Tibial nerve (tissue), 4 donors: Measurements from ENCODE around the gene ITGA5. TPM values are rescaled to one million over a fixed set of nuclear protein-coding genes. Genes with fewer than 3 reads are reported as not detected.

Experiments
- DNase-seq, 2 donors: peaks; one replicate each; pipeline ENCODE4 v3.0.0-alpha.2; 2019; ENCODE audit warnings: low spot score in 2 of 2
- H3K27ac ChIP-seq, 4 donors: fragments of 200-600 bp; sonication (generic) in 3 of 4; one replicate each; pipeline ENCODE4 v1.5.1; 2017 to 2019; ENCODE audit warnings: mild to moderate bottlenecking in 1 of 4
- H3K27me3 ChIP-seq, 2 donors: fragments of 200-600 bp; sonication (generic) in 1 of 2; one replicate each; pipeline versions ENCODE4 v1.5.1 to v1.6.0; 2017 to 2019
- H3K36me3 ChIP-seq, 3 donors: fragments of 200-600 bp; sonication (generic); one replicate each; pipeline ENCODE4 v1.5.1; 2018 to 2019
- H3K4me1 ChIP-seq, 4 donors: fragments of 200-600 bp; sonication (generic) in 3 of 4; one replicate each; pipeline ENCODE4 v1.5.1; 2017 to 2019
- H3K4me3 ChIP-seq, 4 donors: fragments of 200-600 bp; sonication (generic) in 3 of 4; one replicate each; pipeline ENCODE4 v1.5.1; 2017 to 2019; ENCODE audit warnings: mild to moderate bottlenecking in 1 of 4, moderate library complexity in 1 of 4
- H3K9me3 ChIP-seq, 4 donors: fragments of 200-600 bp; sonication (generic) in 3 of 4; one replicate each; pipeline ENCODE4 v1.5.1; 2017 to 2019
- CTCF ChIP-seq, 5 experiments: fragments of 200-600 bp in 3 of 5; fragments of 450-650 bp in 2 of 5; sonication (generic) in 3 of 5; IDR thresholded peaks; one replicate each; pipeline ENCODE4 v1.5.1; 2016 to 2019; ENCODE audit warnings: antibody characterized with exemption in 5 of 5, mild to moderate bottlenecking in 3 of 5, moderate library complexity in 2 of 5
- EP300 ChIP-seq, 2 donors: sonication (generic); formaldehyde crosslinking; IDR thresholded peaks; one replicate each; pipeline ENCODE4 v1.6.1; 2017; ENCODE audit warnings: antibody characterized with exemption in 2 of 2, mild to moderate bottlenecking in 1 of 2
- POLR2A ChIP-seq, 2 donors: fragments of 450-650 bp; IDR thresholded peaks; one replicate each; pipeline ENCODE4 v1.6.1; 2017; ENCODE audit warnings: antibody characterized with exemption in 2 of 2, mild to moderate bottlenecking in 2 of 2, moderate library complexity in 2 of 2
- WGBS, 2 donors: methylation state at CpG; one replicate each; pipeline ENCODE4 v1.1.5; 2018; 5-methylcytosine and 5-hydroxymethylcytosine counted together
- total RNA-seq, 4 donors: library from RNA; depleted of rRNA; stranded (reverse); fragments of >200 nt; gene quantifications; one replicate each; pipeline ENCODE4 v1.1.0, GENCODE V29; 2016

Gene ITGA5
- total RNA-seq, 4 donors from 2014 or later = 73.6 to 145 (median 123) TPM

DNA sequence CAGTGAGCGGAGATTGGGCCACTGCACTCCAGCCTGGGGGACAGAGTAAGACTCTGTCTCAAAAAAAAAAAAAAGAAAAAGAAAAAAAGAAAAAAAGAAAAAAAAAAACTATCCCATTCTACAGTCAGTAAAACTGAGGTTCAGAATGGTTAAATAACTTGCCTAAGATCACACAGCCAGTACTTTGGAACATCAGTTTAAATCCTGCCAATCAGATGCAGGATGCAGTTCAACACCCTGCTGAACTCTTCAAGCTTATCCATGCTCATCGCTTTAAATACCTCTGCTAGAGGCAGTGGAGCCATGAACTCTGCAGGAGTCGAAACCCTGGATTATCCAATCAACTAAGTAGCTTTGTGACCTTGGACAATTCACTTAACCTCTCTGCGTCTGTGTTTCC lies 37.9 kb downstream of the ITGA5 start:
- Histone ChIP-seq H3K27ac (no peak overlapping the region), H3K4me1 (peaks cover 0 to 48% (median 13%) of the 10 kb centered on the region in 4 donors), H3K9me3 (no peaks in the 10 kb centered on the region), H3K27me3 (no peaks in the 10 kb centered on the region), H3K4me3 (no peak overlapping the region), H3K36me3 (no peaks in the 10 kb centered on the region)
- 88 to 92% methylated on average over 4 of the region's 4 CpGs for WGBS, 2 donors
- TF ChIP-seq EP300 (IDR thresholded peaks at IDR 0.05) = no peak
- no peak for TF ChIP-seq CTCF (IDR thresholded peaks at IDR 0.05)
- TF ChIP-seq POLR2A (IDR thresholded peaks at IDR 0.05) = no peak
- no peak for DNase-seq

DNA sequence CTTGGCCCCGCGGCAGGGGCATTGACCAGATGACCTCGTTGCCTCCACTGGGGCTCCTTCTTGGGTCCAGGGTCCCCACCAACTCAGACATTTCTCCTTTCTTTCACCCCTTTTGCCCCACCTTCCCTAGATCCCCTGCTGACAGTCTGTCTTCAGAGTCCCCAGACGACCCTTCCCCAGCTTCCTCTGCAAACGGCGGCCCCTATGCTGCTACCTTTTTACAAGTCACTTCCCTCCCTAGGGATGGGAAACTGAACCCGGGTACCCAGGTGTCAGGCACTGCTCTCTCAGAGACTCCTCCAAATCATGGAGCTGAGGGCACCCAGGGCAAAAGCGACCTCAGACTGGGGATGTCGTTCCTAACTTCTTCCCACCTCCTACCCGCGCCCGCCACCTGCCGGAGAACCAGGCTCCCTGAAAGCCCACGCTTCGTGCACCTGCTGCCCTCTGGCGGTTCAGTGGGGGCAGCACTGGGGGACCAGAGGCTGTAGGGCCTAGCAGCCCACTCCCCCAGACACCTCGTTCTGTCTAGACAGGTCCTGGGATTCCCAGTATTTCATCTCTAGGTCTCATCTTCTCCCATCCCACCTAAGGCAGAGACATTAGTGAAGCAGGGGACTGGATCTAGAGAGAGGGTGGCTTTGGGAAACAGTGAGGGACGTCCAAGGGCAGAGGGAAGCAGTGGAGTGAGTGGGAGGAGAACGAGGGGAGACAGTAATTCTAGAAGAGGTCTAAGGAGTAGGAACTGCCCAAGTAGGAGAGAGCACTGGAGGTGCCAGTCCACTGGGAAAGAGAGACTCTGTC lies 39.5 kb downstream of the ITGA5 start:
- H3K4me3 ChIP-seq = peak overlapping the region; percentile 22 to 63 (median 38)
- H3K9me3 ChIP-seq = no peaks in the 10 kb centered on the region
- H3K4me1 ChIP-seq = peaks cover 0 to 51% (median 17%) of the 10 kb centered on the region in 4 donors
- WGBS, 2 donors = 10 to 13% methylated on average over 18 to 19 of the region's 19 CpGs
- peak; percentile 85 to 91 for DNase-seq
- H3K27me3 ChIP-seq = no peaks in the 10 kb centered on the region
- no peaks in the 10 kb centered on the region for H3K36me3 ChIP-seq
- TF ChIP-seq CTCF (IDR thresholded peaks at IDR 0.05) (peak; percentile 99 to 100 (median 100)), EP300 (IDR thresholded peaks at IDR 0.05) (peak in 1 of 2 donors; percentile 30), POLR2A (IDR thresholded peaks at IDR 0.05) (no peak)
- H3K27ac ChIP-seq = peak overlapping the region in 3 of 4 donors; percentile 47 to 86 (median 67)

DNA sequence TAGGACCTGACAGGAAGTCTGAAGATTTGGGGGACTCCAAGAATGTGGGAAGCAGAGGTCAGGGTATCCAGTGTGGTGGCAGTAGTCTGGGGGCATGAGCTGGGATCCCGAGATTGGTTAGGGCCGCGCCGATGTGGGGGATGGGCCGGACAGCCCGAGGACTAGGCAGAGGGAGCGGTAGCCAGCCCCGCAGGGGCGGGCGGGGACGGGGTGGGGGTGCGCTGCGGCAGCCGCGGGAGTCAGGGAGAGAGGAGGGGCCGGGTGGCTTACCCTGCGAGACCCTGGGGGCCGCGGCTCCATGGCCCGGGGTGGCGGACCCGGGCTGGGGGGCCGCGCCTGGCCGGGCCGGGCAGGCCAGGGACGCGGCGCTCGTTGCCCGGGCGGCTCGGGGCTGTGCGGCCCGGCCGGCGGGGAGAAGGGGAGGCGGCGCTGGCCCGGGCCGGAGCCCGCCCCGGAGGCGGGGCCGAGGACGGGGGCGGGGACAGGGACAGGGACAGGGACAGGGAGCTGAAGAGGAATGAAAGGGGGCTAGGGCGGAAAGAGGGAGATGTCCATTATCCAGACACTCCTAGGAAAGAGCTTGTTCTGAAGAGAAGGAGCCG lies 40.2 kb downstream of the ITGA5 start:
- H3K9me3 ChIP-seq = no peaks in the 10 kb centered on the region
- no peaks in the 10 kb centered on the region for H3K36me3 ChIP-seq
- H3K4me1 ChIP-seq = peaks cover 0 to 57% (median 20%) of the 10 kb centered on the region in 4 donors
- H3K27ac ChIP-seq = peak overlapping the region in 3 of 4 donors; percentile 56 to 86 (median 72)
- 11 to 18% methylated on average over 32 to 48 of the region's 49 CpGs for WGBS, 2 donors
- TF ChIP-seq POLR2A (IDR thresholded peaks at IDR 0.05) = peak in 1 of 2 donors; percentile 43
- TF ChIP-seq EP300 (IDR thresholded peaks at IDR 0.05) = no peak
- H3K4me3 ChIP-seq = peak overlapping the region; percentile 22 to 63 (median 47)
- peak in 1 of 2 donors; percentile 54 for DNase-seq
- H3K27me3 ChIP-seq = no peaks in the 10 kb centered on the region

DNA sequence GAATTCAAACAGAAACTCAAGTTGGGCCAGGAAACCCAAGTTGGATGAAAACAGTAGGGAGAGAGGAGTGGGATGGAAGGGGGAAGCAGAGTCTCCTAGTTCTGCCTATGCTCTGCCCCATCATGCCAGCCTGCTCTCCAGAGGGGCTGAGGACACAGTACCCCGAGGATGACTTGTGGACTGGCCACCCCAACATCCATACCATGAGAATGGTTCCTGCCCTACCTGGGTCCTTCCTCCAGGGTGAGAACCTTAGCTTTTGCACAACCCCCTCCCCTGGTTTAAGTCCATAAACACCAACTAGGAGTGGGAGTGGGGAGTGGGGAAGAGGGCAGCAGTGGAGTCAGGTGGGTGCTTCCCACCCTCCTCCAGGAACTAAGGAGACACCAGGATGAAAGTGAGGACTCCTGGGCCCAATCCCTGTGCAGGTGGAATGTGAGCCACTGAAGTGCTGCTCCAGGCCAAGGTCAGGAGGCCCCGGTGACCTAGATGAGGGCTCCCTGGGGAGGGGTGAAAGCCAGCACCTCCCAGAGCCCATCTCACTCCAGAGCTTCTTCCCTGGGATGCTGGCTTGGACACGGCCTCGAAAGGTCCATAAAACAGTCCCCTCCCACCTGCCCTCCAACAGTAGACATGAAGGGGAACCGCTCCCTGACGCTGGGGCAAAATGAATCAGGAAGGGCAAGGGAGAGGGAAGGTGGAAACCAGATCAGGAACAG lies 41.1 kb downstream of the ITGA5 start:
- no peaks in the 10 kb centered on the region for H3K36me3 ChIP-seq
- 83 to 85% methylated on average over 6 of the region's 6 CpGs for WGBS, 2 donors
- H3K4me3 ChIP-seq = peak overlapping the region in 3 of 4 donors; percentile 4 to 63 (median 48)
- DNase-seq = no peak
- peaks cover 0 to 61% (median 20%) of the 10 kb centered on the region in 4 donors for H3K4me1 ChIP-seq
- TF ChIP-seq EP300 (IDR thresholded peaks at IDR 0.05) (no peak), POLR2A (IDR thresholded peaks at IDR 0.05) (no peak), CTCF (IDR thresholded peaks at IDR 0.05) (no peak)
- no peaks in the 10 kb centered on the region for H3K9me3 ChIP-seq
- no peaks in the 10 kb centered on the region for H3K27me3 ChIP-seq
- H3K27ac ChIP-seq = peak overlapping the region in 3 of 4 donors; percentile 56 to 86 (median 77)

- 58 to 76% methylated on average over 1 to 2 of the region's 2 CpGs for WGBS, 2 donors
- Histone ChIP-seq H3K9me3 (no peaks in the 10 kb centered on the region), H3K4me3 (no peak overlapping the region), H3K27me3 (no peaks in the 10 kb centered on the region), H3K27ac (peak overlapping the region; percentile 16 to 86 (median 68)), H3K4me1 (peaks cover 0 to 66% (median 21%) of the 10 kb centered on the region in 4 donors), H3K36me3 (no peaks in the 10 kb centered on the region)
- TF ChIP-seq CTCF (IDR thresholded peaks at IDR 0.05) = no peak
- no peak for DNase-seq
Measured at GRCh38 chr12:54377007-54377406, 42.1 kb downstream of the ITGA5 start.
